Measurements from ENCODE around the gene CUEDC2.

The CUEDC2 gene

DNA sequence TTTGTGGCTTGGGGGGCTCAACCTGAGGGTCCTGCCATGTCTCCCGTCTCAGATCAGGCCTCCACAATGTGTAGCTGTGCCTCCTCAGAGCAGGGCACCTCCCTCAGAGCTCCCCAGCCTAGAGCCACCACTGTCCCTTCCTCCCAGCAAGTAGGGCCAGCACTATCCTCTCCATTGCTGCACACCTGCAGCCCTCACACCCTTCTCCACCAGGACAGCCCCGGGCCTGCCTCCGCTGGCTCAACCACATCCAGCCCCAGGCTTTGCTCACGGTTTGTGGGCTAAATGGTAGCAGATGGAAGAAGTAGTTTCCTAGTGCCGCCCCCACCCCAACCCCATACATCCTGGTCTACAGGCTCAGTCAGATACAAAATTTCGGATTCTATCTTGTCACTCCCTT, 26.7 kb downstream of the CUEDC2 start:
- Histone ChIP-seq H3K23ac (ENCODE audit: low read length) (no peak overlapping the region), H2AFZ (ENCODE audit: insufficient read depth, low read length, poor library complexity) (no peak overlapping the region), H3K4me2 (ENCODE audit: low read length) (no peak overlapping the region), H3K14ac (ENCODE audit: low read length) (no peak overlapping the region), H3K36me3 (ENCODE audit: control insufficient read depth in 1 of 2, insufficient read depth in 2 of 2, low read length in 2 of 2) (peaks cover 5 to 11% of the 10 kb centered on the region in 2 experiments), H3K79me2 (ENCODE audit: control insufficient read depth, insufficient read depth, low read length, poor library complexity) (peaks cover 2% of the 10 kb centered on the region), H4K8ac (ENCODE audit: low read depth, low read length) (no peak overlapping the region), H3K27ac (ENCODE audit: low read depth, low read length) (no peak overlapping the region), H4K91ac (ENCODE audit: low read depth, low read length) (no peak overlapping the region), H2BK5ac (ENCODE audit: low read depth, low read length, poor library complexity) (no peak overlapping the region), H2AK5ac (ENCODE audit: low read length) (no peak overlapping the region), H4K12ac (ENCODE audit: low read depth, low read length) (no peak overlapping the region), H3K27me3 (ENCODE audit: insufficient read depth, low read length) (peaks cover 30% of the 10 kb centered on the region), H3K18ac (ENCODE audit: low read length) (no peak overlapping the region), H2BK12ac (ENCODE audit: low read length) (no peak overlapping the region), H2BK120ac (ENCODE audit: insufficient read depth, low read length, poor library complexity) (no peak overlapping the region), H3K4ac (ENCODE audit: low read depth, low read length) (no peak overlapping the region), H3K9me3 (ENCODE audit: insufficient read depth, low read depth, low read length) (peaks cover 4% of the 10 kb centered on the region), H3K9ac (ENCODE audit: low read length) (no peak overlapping the region), H3K79me1 (ENCODE audit: low read length) (peaks cover 14% of the 10 kb centered on the region), H3K4me3 (ENCODE audit: low read depth, low read length) (no peak overlapping the region), H3K4me1 (ENCODE audit: control insufficient read depth in 1 of 2, insufficient read depth in 2 of 2, low read length in 2 of 2) (peaks cover 19 to 26% of the 10 kb centered on the region in 2 experiments)
- no CpG with 5 or more reads among the region's 6 CpGs for WGBS (ENCODE audit: extremely low coverage, insufficient coverage, insufficient read length)
- no peak for DNase-seq

- peaks cover 9 to 16% of the 10 kb centered on the region in 2 experiments for H3K36me3 ChIP-seq (ENCODE audit: control insufficient read depth in 1 of 2, insufficient read depth in 2 of 2, low read length in 2 of 2)
- H3K9me3 ChIP-seq (ENCODE audit: insufficient read depth, low read depth, low read length) = peaks cover 5% of the 10 kb centered on the region
- peaks cover 26% of the 10 kb centered on the region for H3K27me3 ChIP-seq (ENCODE audit: insufficient read depth, low read length)
- no peak overlapping the region for H4K8ac ChIP-seq (ENCODE audit: low read depth, low read length)
- peaks cover 14% of the 10 kb centered on the region for H3K79me1 ChIP-seq (ENCODE audit: low read length)
- no peak overlapping the region for H2AK5ac ChIP-seq (ENCODE audit: low read length)
- WGBS (ENCODE audit: extremely low coverage, insufficient coverage, insufficient read length) = no CpG with 5 or more reads among the region's 19 CpGs
- no peak overlapping the region for H3K23ac ChIP-seq (ENCODE audit: low read length)
- H4K91ac ChIP-seq (ENCODE audit: low read depth, low read length) = no peak overlapping the region
- no peak overlapping the region for H3K4me2 ChIP-seq (ENCODE audit: low read length)
- peaks cover 18 to 23% of the 10 kb centered on the region in 2 experiments for H3K4me1 ChIP-seq (ENCODE audit: control insufficient read depth in 1 of 2, insufficient read depth in 2 of 2, low read length in 2 of 2)
- H3K14ac ChIP-seq (ENCODE audit: low read length) = no peak overlapping the region
- H3K4ac ChIP-seq (ENCODE audit: low read depth, low read length) = no peak overlapping the region
- no peak overlapping the region for H3K4me3 ChIP-seq (ENCODE audit: low read depth, low read length)
- H3K9ac ChIP-seq (ENCODE audit: low read length) = no peak overlapping the region
- no peak overlapping the region for H2BK5ac ChIP-seq (ENCODE audit: low read depth, low read length, poor library complexity)
- H2AFZ ChIP-seq (ENCODE audit: insufficient read depth, low read length, poor library complexity) = no peak overlapping the region
- H4K12ac ChIP-seq (ENCODE audit: low read depth, low read length) = no peak overlapping the region
- no peak overlapping the region for H3K27ac ChIP-seq (ENCODE audit: low read depth, low read length)
- H3K79me2 ChIP-seq (ENCODE audit: control insufficient read depth, insufficient read depth, low read length, poor library complexity) = peaks cover 2% of the 10 kb centered on the region
- DNase-seq = no peak
- H3K18ac ChIP-seq (ENCODE audit: low read length) = no peak overlapping the region
- H2BK120ac ChIP-seq (ENCODE audit: insufficient read depth, low read length, poor library complexity) = no peak overlapping the region
- H2BK12ac ChIP-seq (ENCODE audit: low read length) = no peak overlapping the region
Measured at GRCh38 chr10:102405108-102405571, 27.2 kb downstream of the CUEDC2 start.

DNA sequence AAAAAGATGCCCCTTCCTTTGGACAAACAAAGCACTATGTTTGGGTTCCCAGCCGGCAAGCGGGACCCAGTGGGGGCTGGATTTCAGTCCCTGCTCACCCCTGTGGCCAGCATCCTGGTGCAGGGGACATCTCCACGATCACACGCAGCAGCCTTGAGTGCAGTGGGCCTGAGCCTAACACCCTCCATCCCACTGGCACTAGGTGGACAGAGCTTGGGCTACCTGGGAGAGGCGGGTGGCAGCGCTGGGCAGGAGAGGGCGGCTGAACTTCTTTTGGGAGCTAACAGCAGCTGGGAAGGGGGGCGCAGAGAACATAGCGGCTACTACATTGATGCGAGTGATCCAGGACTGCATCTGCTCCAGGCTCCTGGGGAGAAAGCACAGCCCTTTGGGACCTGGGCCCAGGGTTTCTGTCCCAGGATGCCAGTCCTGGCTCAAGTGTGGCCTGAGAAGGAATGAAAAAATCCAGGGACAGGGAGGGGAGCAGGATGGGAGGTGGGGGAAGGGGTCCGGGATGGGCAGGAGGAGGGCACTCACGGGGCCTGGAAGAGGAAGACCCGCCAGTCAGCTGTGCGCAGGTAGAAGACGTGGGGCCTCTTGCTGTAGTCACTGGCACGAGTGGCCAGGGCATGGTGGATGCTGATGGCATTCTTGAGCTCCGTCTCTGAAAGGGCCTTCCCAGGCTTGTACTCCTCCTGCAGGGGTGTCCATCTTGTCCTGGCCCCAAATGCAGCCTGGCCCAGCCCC, 27.8 kb downstream of the CUEDC2 start:
- H3K36me3 ChIP-seq (ENCODE audit: control insufficient read depth in 1 of 2, insufficient read depth in 2 of 2, low read length in 2 of 2) = peaks cover 14 to 19% of the 10 kb centered on the region in 2 experiments
- WGBS (ENCODE audit: extremely low coverage, insufficient coverage, insufficient read length) = no CpG with 5 or more reads among the region's 17 CpGs

GRCh38 chr10:102403115-102403514, 29.3 kb downstream of the CUEDC2 start:
- H2BK120ac ChIP-seq (ENCODE audit: insufficient read depth, low read length, poor library complexity) = peak overlapping the region; percentile 4
- no peak overlapping the region for H3K4me2 ChIP-seq (ENCODE audit: low read length)
- H4K12ac ChIP-seq (ENCODE audit: low read depth, low read length) = no peak overlapping the region
- H2AFZ ChIP-seq (ENCODE audit: insufficient read depth, low read length, poor library complexity) = no peak overlapping the region
- peak overlapping the region; percentile 40 for H2BK12ac ChIP-seq (ENCODE audit: low read length)
- peaks cover 18 to 24% of the 10 kb centered on the region in 2 experiments for H3K36me3 ChIP-seq (ENCODE audit: control insufficient read depth in 1 of 2, insufficient read depth in 2 of 2, low read length in 2 of 2)
- no peak overlapping the region for H4K8ac ChIP-seq (ENCODE audit: low read depth, low read length)
- no peak overlapping the region for H2BK5ac ChIP-seq (ENCODE audit: low read depth, low read length, poor library complexity)
- H3K18ac ChIP-seq (ENCODE audit: low read length) = no peak overlapping the region
- no peak overlapping the region for H3K4ac ChIP-seq (ENCODE audit: low read depth, low read length)
- H3K4me1 ChIP-seq (ENCODE audit: control insufficient read depth in 1 of 2, insufficient read depth in 2 of 2, low read length in 2 of 2) = peaks cover 23 to 25% of the 10 kb centered on the region in 2 experiments
- H3K27ac ChIP-seq (ENCODE audit: low read depth, low read length) = no peak overlapping the region
- peak overlapping the region; percentile 17 for H2AK5ac ChIP-seq (ENCODE audit: low read length)
- H3K27me3 ChIP-seq (ENCODE audit: insufficient read depth, low read length) = peaks cover 6% of the 10 kb centered on the region
- no peak for DNase-seq
- no peak overlapping the region for H3K9ac ChIP-seq (ENCODE audit: low read length)
- H3K23ac ChIP-seq (ENCODE audit: low read length) = no peak overlapping the region
- H3K4me3 ChIP-seq (ENCODE audit: low read depth, low read length) = no peak overlapping the region
- H3K14ac ChIP-seq (ENCODE audit: low read length) = no peak overlapping the region
- H3K79me1 ChIP-seq (ENCODE audit: low read length) = peaks cover 17% of the 10 kb centered on the region
- peaks cover 3% of the 10 kb centered on the region for H3K79me2 ChIP-seq (ENCODE audit: control insufficient read depth, insufficient read depth, low read length, poor library complexity)
- no CpG with 5 or more reads among the region's 13 CpGs for WGBS (ENCODE audit: extremely low coverage, insufficient coverage, insufficient read length)
- peak overlapping the region; percentile 11 for H4K91ac ChIP-seq (ENCODE audit: low read depth, low read length)
- peaks cover 4% of the 10 kb centered on the region for H3K9me3 ChIP-seq (ENCODE audit: insufficient read depth, low read depth, low read length)

More for the DNA sequence above, 27.8 kb downstream of the CUEDC2 start:
- H3K27ac ChIP-seq (ENCODE audit: low read depth, low read length) = no peak overlapping the region
- H4K91ac ChIP-seq (ENCODE audit: low read depth, low read length) = no peak overlapping the region
- H4K12ac ChIP-seq (ENCODE audit: low read depth, low read length) = no peak overlapping the region
- no peak for DNase-seq
- H3K23ac ChIP-seq (ENCODE audit: low read length) = no peak overlapping the region
- no peak overlapping the region for H4K8ac ChIP-seq (ENCODE audit: low read depth, low read length)
- H3K4me3 ChIP-seq (ENCODE audit: low read depth, low read length) = no peak overlapping the region
- H3K9ac ChIP-seq (ENCODE audit: low read length) = no peak overlapping the region
- peaks cover 23 to 29% of the 10 kb centered on the region in 2 experiments for H3K4me1 ChIP-seq (ENCODE audit: control insufficient read depth in 1 of 2, insufficient read depth in 2 of 2, low read length in 2 of 2)
- H3K79me1 ChIP-seq (ENCODE audit: low read length) = peaks cover 17% of the 10 kb centered on the region
- H2AFZ ChIP-seq (ENCODE audit: insufficient read depth, low read length, poor library complexity) = no peak overlapping the region
- peaks cover 19% of the 10 kb centered on the region for H3K27me3 ChIP-seq (ENCODE audit: insufficient read depth, low read length)
- H3K4ac ChIP-seq (ENCODE audit: low read depth, low read length) = no peak overlapping the region
- no peak overlapping the region for H2BK120ac ChIP-seq (ENCODE audit: insufficient read depth, low read length, poor library complexity)
- no peak overlapping the region for H2BK5ac ChIP-seq (ENCODE audit: low read depth, low read length, poor library complexity)
- no peak overlapping the region for H2BK12ac ChIP-seq (ENCODE audit: low read length)
- peaks cover 2% of the 10 kb centered on the region for H3K79me2 ChIP-seq (ENCODE audit: control insufficient read depth, insufficient read depth, low read length, poor library complexity)
- no peak overlapping the region for H2AK5ac ChIP-seq (ENCODE audit: low read length)
- H3K9me3 ChIP-seq (ENCODE audit: insufficient read depth, low read depth, low read length) = peaks cover 6% of the 10 kb centered on the region
- H3K4me2 ChIP-seq (ENCODE audit: low read length) = no peak overlapping the region
- no peak overlapping the region for H3K18ac ChIP-seq (ENCODE audit: low read length)
- no peak overlapping the region for H3K14ac ChIP-seq (ENCODE audit: low read length)

Measured in trophoblast cell (in vitro differentiated cells and primary cell).